ENCODE data around the gene INSRR.

Gene INSRR

DNA sequence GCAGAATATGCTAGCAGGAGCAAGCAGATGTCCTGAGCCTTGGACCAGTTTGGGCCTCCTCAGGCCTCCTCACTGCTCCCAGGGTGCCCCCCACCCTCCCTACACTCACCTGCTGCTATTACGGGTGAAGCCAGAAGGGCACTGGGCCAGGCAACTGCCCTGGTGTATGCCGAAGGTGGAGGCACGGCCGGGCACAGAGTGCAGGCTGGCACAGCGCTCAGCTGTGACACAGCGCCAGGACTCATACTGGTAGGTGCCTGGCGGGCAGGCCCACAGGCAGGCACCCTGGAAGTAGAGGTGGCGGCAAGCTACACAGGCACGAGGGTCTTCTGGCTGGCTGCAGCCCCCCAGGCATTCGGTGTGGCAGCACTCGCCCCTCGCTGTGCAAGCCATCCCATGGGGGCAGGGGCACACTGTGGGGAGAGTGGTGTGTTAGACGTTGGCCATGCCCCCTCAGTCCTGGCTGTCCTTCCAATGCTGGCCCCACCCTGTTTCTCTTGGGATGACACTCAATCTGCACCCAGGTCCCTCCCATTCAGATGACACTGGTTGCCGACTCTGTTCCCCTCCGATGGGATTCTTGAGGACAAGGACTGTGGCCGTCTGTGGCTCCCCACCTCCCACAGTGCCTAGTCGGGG, 7.0 kb downstream of the INSRR start:
- DNase-seq (ENCODE audit: low spot score) = no peak
- TF ChIP-seq, protein P1, sequence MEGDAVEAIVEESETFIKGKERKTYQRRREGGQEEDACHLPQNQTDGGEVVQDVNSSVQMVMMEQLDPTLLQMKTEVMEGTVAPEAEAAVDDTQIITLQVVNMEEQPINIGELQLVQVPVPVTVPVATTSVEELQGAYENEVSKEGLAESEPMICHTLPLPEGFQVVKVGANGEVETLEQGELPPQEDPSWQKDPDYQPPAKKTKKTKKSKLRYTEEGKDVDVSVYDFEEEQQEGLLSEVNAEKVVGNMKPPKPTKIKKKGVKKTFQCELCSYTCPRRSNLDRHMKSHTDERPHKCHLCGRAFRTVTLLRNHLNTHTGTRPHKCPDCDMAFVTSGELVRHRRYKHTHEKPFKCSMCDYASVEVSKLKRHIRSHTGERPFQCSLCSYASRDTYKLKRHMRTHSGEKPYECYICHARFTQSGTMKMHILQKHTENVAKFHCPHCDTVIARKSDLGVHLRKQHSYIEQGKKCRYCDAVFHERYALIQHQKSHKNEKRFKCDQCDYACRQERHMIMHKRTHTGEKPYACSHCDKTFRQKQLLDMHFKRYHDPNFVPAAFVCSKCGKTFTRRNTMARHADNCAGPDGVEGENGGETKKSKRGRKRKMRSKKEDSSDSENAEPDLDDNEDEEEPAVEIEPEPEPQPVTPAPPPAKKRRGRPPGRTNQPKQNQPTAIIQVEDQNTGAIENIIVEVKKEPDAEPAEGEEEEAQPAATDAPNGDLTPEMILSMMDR (IDR thresholded peaks at IDR 0.05; ENCODE audit: borderline replicate concordance, control extremely low read depth, extremely low read depth, insufficient read depth, missing control alignments) = no peak
- in situ Hi-C loops (cut with MboI; ENCODE audit: low sequenced_read_pairs, unreplicated experiment) = no loop called here

DNA sequence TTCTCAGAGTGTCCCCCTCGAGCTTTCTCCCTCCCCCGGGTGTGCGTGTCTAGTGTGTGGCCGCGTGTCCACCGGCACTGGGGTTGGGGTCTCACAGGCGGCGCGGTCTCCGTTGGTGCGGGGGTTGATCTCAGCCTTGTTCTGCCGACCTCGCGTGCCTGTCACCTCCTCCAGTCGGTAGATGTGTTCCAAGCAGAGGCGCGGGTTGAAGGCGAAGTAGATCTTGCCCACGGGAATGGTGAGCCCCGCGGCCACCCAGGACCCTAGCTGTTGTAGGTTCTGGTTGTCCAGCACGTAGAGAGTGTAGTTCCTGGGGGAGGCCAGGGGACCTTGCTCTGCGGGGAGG, 9.8 kb downstream of the INSRR start:
- no peak for DNase-seq (ENCODE audit: low spot score)
- TF ChIP-seq, protein P1 (IDR thresholded peaks at IDR 0.05; ENCODE audit: borderline replicate concordance, control extremely low read depth, extremely low read depth, insufficient read depth, missing control alignments) = no peak
- in situ Hi-C loops (cut with MboI; ENCODE audit: low sequenced_read_pairs, unreplicated experiment) = no loop called here

DNA sequence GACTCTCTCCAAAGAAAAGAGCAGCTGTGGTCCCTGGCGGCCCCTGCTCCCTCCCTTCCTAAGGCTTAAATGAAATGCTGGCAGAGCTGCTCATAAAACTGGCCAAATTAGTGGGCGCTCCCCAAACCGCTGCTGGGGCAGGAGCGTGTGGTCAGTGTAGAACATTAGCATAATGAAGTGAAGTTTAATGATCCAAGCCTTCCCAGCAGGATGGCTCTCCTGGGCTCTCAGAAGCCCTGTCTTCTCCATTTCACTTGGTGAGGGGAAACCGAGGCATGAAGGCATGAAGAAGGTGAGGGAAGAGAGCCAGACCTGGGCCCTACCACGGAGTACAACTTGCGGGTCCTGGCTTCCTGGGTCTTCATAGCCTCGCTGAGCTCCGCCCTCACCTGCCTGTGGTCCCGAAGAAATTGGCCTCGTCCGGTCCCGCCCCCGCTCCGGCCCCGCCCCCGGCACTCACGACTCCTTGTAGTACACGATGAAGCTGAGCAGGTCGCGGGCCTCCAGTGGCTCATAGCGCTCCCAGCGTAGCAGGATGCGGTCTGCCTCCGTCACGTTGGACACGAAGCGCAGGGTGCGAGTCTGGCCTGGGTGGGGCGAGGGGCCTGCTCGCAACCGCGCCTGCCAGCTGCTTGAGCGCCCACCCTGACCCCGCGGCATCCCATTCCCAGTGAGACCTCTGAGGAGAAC, 10.3 kb downstream of the INSRR start:
- DNase-seq (ENCODE audit: low spot score) = no peak
- in situ Hi-C loops (cut with MboI; ENCODE audit: low sequenced_read_pairs, unreplicated experiment) = no loop called here
- TF ChIP-seq, protein P1 (IDR thresholded peaks at IDR 0.05; ENCODE audit: borderline replicate concordance, control extremely low read depth, extremely low read depth, insufficient read depth, missing control alignments) = no peak

DNA sequence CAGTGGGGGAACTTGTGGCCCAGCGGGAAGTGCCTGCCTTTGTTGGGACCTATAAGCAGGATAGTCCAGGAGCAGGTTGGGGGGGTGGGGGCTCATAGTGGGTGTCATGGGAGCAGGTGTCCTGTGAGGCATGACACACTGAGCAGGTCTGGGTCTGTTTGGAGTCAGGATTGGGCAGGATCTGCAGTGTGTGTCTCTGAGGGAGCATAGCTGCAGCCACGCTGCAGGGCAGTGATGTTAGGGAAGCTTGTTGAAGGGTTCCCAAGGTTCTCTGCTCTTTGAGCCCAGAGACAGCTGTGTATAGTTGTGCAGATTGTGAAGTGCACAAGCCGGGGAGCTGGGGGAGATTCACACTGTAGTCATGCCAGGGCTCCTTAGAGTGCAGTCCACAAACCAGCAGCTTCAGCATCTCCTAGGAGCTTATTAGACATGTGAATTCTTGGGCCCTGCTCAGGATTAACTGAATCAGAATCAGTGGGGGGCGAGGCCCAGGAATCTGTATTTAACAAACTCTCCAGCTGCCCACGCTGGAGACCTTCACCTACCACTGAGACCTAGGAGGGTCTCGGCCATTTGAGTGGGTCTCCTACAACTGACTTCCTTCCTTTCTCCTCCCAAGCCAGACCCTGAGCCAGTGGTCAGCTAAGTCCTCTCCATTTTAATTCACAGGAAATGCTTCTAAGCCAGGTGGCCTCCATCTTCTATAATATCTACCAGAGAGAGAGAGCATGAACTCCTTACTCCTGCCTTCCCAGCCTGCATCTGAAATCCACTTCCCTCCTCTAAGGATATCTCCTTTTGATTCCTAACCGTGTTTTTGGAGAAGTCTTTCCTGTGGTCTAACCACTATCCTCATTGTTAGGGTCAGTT, 11.1 kb downstream of the INSRR start:
- in situ Hi-C loops (cut with MboI; ENCODE audit: low sequenced_read_pairs, unreplicated experiment) = no loop called here
- TF ChIP-seq, protein P1 (IDR thresholded peaks at IDR 0.05; ENCODE audit: borderline replicate concordance, control extremely low read depth, extremely low read depth, insufficient read depth, missing control alignments) = no peak

DNA sequence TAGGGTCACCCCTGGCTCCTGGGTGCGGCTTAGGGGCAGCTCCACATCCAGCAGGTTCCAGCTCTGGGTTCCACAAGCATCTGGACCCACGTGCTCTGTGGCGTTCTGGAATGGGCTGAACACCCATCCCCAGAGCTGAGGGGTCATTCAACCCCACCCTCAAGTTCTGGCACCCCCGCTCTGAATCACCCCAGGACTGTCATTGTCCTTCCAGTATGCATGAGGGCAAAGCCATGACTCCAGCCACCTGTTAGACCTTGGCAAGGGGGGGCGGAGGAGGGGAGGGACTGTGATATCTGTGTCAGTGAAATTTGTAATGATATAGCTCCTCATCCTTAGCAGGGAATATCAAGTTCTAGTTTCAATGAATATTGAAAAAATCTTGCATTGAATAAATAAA, 12.3 kb downstream of the INSRR start:
- TF ChIP-seq, protein P1 (IDR thresholded peaks at IDR 0.05; ENCODE audit: borderline replicate concordance, control extremely low read depth, extremely low read depth, insufficient read depth, missing control alignments) = no peak
- no peak for DNase-seq (ENCODE audit: low spot score)
- in situ Hi-C loops (cut with MboI; ENCODE audit: low sequenced_read_pairs, unreplicated experiment) = no loop called here

More for the DNA sequence above, 11.1 kb downstream of the INSRR start:
- DNase-seq (ENCODE audit: low spot score) = no peak

DNA sequence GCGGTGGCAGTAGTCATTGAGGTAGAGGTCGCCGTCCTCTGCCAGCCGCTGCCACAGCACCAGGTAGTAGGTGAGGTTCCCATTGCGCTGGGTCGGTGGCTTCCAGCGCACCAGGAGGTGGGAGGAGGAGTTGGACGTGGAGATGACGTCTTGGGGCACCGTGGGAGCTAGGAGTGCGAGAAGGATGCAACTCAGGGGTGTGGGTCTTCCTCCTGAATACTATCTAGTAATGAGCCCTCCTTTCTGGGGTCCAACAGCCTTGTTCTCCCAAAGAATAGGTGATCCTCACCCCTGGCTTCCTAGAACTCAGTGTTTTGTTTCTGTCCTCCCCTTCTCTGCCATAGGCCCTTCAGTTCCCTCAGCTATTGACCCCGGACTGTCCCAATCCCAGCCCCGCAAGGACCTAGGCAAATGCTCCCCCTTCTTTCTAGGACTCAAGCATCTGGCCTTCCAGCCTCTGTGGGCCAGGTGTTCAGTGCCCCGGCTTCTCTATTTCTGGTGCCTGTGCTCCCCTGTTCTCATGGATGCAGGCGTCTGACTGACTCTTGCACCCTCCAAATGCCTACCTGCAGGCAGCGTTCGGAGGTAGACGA, 12.9 kb downstream of the INSRR start:
- in situ Hi-C loops (cut with MboI; ENCODE audit: low sequenced_read_pairs, unreplicated experiment) = no loop called here
- no peak for DNase-seq (ENCODE audit: low spot score)
- TF ChIP-seq, protein P1 (IDR thresholded peaks at IDR 0.05; ENCODE audit: borderline replicate concordance, control extremely low read depth, extremely low read depth, insufficient read depth, missing control alignments) = no peak

All from GM13976 (cell line).